Stimulated activated CD4-positive, alpha-beta T cell treated with anti-CD3 and anti-CD28 coated beads, Interleukin-2, amount 100 ng/mL, for 24 hours (primary cell): ENCODE measurements around the gene DCUN1D1.
A peak's percentile ranks its signal among the peaks of the same experiment; 100 is the strongest.
"Not testable (repeated sequence)": the region's sequence is repeated elsewhere in the genome, so short reads cannot be mapped to it uniquely, and the experiment has no call there.

Experiments
- DNase-seq, 2 donors: peaks; one replicate each; pipeline ENCODE4 v3.0.0-alpha.2; 2020

The DCUN1D1 gene

GRCh38 chr3:182980204-182981037 is at the start of gene DCUN1D1:
DCUN1D1 (minus strand) TSS chr3:182980538; CDS start chr3:182980489, 49 bp downstream.
- DNase-seq, result peak; percentile 88 to 90

GRCh38 chr3:183028416-183028815 is 48.1 kb upstream of the DCUN1D1 start:
- no peak for DNase-seq

- no peak for DNase-seq
These were observed 46.9 kb upstream of the DCUN1D1 start for GRCh38 chr3:183027276-183027675.

- no peak for DNase-seq
These were observed 42.7 kb upstream of the DCUN1D1 start for GRCh38 chr3:183022936-183023516.

- DNase-seq, result no peak
These were observed 38.3 kb upstream of the DCUN1D1 start for GRCh38 chr3:183018421-183019192.

GRCh38 chr3:183015185-183015584 is 34.8 kb upstream of the DCUN1D1 start:
- no peak for DNase-seq

GRCh38 chr3:183013856-183014255 is 33.5 kb upstream of the DCUN1D1 start:
- DNase-seq, result no peak

GRCh38 chr3:183013074-183013473 is 32.7 kb upstream of the DCUN1D1 start:
- no peak for DNase-seq

GRCh38 chr3:183008800-183009199 is 28.5 kb upstream of the DCUN1D1 start:
- no peak for DNase-seq

- no peak for DNase-seq
These were observed 28.0 kb upstream of the DCUN1D1 start for GRCh38 chr3:183008303-183008702.

- DNase-seq, result no peak
These were observed 26.2 kb upstream of the DCUN1D1 start for GRCh38 chr3:183006396-183007002.

- DNase-seq, result no peak
These were observed 19.4 kb upstream of the DCUN1D1 start for GRCh38 chr3:182999767-183000166.

GRCh38 chr3:182993486-182994201 is 13.3 kb upstream of the DCUN1D1 start:
- DNase-seq, result not testable (repeated sequence)

GRCh38 chr3:182989566-182989965 is 9.2 kb upstream of the DCUN1D1 start:
- no peak for DNase-seq

GRCh38 chr3:182986021-182986420 is 5.7 kb upstream of the DCUN1D1 start:
- no peak for DNase-seq

- no peak for DNase-seq
These were observed 3.5 kb upstream of the DCUN1D1 start for GRCh38 chr3:182983876-182984275.

- no peak for DNase-seq
These were observed 671 bp upstream of the DCUN1D1 start for GRCh38 chr3:182981038-182981380.

- DNase-seq, result peak; percentile 25 to 28
These were observed 605 bp downstream of the DCUN1D1 start for GRCh38 chr3:182979674-182980191.

- DNase-seq, result no peak
These were observed 1.1 kb downstream of the DCUN1D1 start for GRCh38 chr3:182979103-182979673.

GRCh38 chr3:182978387-182978786 is 2.0 kb downstream of the DCUN1D1 start:
- no peak for DNase-seq

GRCh38 chr3:182973047-182973446 is 7.3 kb downstream of the DCUN1D1 start:
- DNase-seq, result no peak

- DNase-seq, result no peak
These were observed 8.0 kb downstream of the DCUN1D1 start for GRCh38 chr3:182972387-182972786.
